Effector memory CD4-positive, alpha-beta T cell (primary cell): ENCODE results near the gene CAMK2A.

Source experiments
- DNase-seq, 3 donors: peaks; one replicate each; pipeline ENCODE4 v3.0.0-alpha.2; 2020
- H3K27ac ChIP-seq: 2 replicates; pipeline ENCODE4 v1.7.0; 2013; ENCODE audit warnings: mild to moderate bottlenecking, low read length, moderate library complexity; ENCODE audit not compliant: insufficient read depth, poor library complexity, severe bottlenecking
- H3K27me3 ChIP-seq: replicated peaks from 2 replicates; pipeline ENCODE4 v1.7.0; 2013; ENCODE audit warnings: mild to moderate bottlenecking, low read length; ENCODE audit not compliant: insufficient read depth, control insufficient read depth, poor library complexity, severe bottlenecking
- H3K36me3 ChIP-seq: 2 replicates; pipeline ENCODE4 v1.7.0; 2013; ENCODE audit warnings: mild to moderate bottlenecking, low read length, moderate library complexity; ENCODE audit not compliant: control insufficient read depth, insufficient read depth
- H3K4me1 ChIP-seq: 2 replicates; pipeline ENCODE4 v1.7.0; 2013; ENCODE audit warnings: low read length, mild to moderate bottlenecking; ENCODE audit not compliant: control insufficient read depth, insufficient read depth, poor library complexity, severe bottlenecking
- H3K4me3 ChIP-seq: 2 replicates; pipeline ENCODE4 v1.7.0; 2013; ENCODE audit warnings: low read length, low read depth, mild to moderate bottlenecking; ENCODE audit not compliant: insufficient read depth, poor library complexity, severe bottlenecking
- H3K9me3 ChIP-seq: 2 replicates; pipeline ENCODE4 v1.7.0; 2013; ENCODE audit warnings: mild to moderate bottlenecking, low read length, moderate library complexity; ENCODE audit not compliant: control insufficient read depth

The CAMK2A gene

DNA sequence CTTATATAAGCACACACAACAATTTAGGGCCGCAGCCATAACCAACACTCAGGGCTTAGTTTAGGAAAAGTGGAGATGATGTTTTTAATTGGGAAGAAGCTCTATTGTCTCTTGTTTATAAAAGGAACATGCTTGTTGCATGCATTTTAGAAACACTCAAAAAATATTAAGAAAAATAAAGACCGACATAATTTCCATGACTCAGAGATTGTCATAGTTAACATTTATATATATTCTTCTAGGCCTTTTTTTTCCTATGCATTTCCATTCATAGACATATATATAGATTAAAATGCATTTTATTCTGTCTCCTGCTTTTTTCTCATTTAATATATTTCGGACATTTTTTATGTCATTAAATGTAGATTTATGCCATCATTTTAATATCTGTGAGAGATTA, 26.7 kb upstream of the CAMK2A start:
- no peaks in the 10 kb centered on the region for H3K36me3 ChIP-seq

DNA sequence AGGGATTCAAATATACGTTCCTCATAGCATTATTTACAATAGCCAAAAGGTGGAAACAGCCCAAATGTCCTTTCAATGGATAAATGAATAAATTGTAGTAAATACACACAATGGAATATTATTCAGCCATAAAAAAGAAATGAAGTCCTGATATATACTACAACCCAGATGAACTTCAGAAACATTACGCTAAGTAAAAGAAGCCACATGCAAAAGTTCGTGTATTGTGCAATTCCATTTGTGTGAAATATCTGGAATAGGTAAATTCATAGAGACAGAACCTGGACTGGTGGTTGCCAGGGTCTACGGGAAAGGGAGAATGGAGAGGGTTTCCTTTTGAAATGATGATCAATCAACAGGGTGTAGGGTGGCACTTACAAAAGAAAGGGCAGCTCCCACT, 25.7 kb upstream of the CAMK2A start:
- Histone ChIP-seq H3K27ac (no peak overlapping the region), H3K27me3 (no peaks in the 10 kb centered on the region), H3K4me1 (no peaks in the 10 kb centered on the region), H3K36me3 (no peaks in the 10 kb centered on the region), H3K9me3 (no peaks in the 10 kb centered on the region), H3K4me3 (no peak overlapping the region)
- no peak for DNase-seq

More for the DNA sequence above, 26.7 kb upstream of the CAMK2A start:
- Histone ChIP-seq H3K27me3 (no peaks in the 10 kb centered on the region), H3K4me3 (no peak overlapping the region), H3K9me3 (no peaks in the 10 kb centered on the region), H3K27ac (no peak overlapping the region), H3K4me1 (no peaks in the 10 kb centered on the region)
- DNase-seq, result no peak

DNA sequence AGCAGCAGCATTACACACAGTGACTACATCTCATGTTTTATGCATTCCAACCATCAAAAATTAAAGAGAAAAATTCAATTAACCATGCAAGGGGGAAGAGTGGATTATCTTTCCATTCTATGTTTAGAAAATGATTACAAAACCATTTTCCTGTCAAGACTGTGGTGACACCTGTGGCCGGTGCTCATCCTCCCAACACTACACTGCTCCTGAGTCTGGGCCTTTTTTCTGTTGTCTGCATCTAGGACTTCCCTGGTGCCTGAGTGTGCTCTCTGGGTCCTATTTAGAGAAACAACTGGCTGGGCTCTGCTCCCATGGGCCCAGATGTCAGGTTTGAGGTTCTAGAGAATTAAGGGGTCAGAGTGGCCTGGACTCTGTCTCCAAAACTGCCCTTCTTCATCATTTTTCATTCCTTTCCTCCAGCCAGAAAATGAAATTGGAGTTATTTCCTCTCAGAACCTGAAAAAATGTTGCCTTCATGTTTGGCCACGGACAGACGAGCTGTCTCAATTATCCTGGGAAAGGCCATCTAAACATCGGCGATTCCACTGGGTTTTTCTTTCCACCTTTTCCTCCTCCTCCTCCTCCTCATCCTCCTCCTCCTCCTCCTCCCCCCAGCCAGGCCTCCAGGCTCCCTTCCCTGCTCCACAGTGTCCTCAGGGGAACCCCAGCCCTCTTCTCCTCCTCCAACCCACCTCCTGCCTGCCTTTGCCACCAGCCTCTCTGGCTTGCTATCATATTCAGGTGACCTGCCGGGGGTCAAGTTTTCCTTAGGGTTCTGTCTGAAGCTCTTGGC, 24.5 kb upstream of the CAMK2A start:
- H3K27me3 ChIP-seq, result no peaks in the 10 kb centered on the region
- no peak overlapping the region for H3K4me3 ChIP-seq
- no peaks in the 10 kb centered on the region for H3K9me3 ChIP-seq
- no peaks in the 10 kb centered on the region for H3K36me3 ChIP-seq
- DNase-seq, result no peak
- no peak overlapping the region for H3K27ac ChIP-seq
- H3K4me1 ChIP-seq, result no peaks in the 10 kb centered on the region

DNA sequence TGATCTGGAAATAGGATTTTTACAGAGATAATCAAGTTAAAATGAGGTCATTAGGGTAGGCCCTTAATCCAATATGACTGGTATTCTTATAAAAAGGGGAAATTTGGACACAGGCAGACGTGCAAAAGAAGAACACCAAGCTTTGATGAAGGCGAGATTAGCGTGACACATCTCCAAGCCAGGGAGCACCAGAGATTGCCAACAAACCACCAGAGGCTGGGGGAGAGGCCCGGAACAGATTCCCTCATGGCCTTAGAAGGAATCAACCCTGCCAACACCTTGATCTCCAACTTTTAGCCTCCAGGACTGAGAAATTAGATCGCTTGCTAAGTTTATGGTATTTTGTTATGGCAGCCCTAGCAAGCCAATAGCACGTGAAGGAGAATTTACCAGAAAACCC, 23.9 kb upstream of the CAMK2A start:
- Histone ChIP-seq H3K36me3 (no peaks in the 10 kb centered on the region), H3K27me3 (no peaks in the 10 kb centered on the region), H3K4me3 (no peak overlapping the region), H3K4me1 (no peaks in the 10 kb centered on the region), H3K27ac (no peak overlapping the region), H3K9me3 (no peaks in the 10 kb centered on the region)
- no peak for DNase-seq

DNA sequence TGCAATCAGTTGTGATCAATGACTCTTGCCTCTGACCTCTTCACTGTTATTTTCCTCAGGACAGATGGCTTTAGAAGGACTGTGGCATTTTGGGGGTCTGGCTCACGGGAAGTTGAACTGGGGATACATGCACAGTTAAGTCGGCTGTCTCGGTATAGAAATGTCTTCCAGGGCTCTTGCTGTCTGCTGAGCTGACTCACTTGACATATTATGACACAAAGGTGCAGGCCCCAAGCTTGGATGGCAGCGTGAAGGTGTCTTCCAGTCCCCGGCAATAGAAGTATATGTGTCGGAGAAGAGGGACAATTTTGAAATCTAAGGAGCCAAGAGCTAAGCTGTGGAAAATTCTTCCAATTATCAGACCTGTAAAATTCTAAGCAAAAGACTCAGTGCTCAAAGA, 22.9 kb upstream of the CAMK2A start:
- H3K36me3 ChIP-seq, result no peaks in the 10 kb centered on the region
- no peaks in the 10 kb centered on the region for H3K4me1 ChIP-seq
- H3K27ac ChIP-seq, result no peak overlapping the region
- H3K9me3 ChIP-seq, result no peaks in the 10 kb centered on the region
- no peak overlapping the region for H3K4me3 ChIP-seq
- DNase-seq, result no peak
- H3K27me3 ChIP-seq, result no peaks in the 10 kb centered on the region

DNA sequence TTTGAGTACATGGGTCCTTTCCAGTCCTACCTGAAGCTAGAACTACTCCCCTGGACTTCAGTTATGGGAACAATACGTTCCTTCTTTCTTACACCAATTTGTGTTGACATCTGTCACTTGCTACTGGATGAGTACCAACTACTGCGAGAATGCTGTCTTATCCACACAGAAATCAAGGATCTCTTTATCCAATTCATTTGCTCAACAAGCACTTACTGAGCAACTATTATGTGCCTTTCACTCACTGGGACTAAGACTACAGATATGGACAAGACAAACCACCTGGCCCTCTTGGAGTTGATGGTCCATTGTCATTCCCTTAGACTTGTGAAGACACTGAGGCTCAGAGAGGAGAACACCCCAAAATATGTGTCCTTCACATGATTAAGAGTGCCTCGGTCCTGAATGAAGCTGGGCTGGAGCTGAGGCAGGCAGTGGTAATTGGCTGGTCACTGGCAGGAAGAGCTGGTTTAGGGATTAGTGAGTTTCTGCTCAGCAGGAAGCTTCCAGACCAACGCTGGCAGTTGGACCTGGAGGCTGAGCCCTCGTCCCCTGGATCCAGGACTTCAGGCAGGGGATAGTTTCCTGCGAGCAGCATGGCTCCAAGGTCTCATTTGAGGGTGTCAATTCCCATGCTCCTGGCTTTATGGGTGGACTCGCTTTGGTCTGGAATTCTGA, 21.6 kb upstream of the CAMK2A start:
- Histone ChIP-seq H3K27me3 (no peaks in the 10 kb centered on the region), H3K4me1 (no peaks in the 10 kb centered on the region)

DNA sequence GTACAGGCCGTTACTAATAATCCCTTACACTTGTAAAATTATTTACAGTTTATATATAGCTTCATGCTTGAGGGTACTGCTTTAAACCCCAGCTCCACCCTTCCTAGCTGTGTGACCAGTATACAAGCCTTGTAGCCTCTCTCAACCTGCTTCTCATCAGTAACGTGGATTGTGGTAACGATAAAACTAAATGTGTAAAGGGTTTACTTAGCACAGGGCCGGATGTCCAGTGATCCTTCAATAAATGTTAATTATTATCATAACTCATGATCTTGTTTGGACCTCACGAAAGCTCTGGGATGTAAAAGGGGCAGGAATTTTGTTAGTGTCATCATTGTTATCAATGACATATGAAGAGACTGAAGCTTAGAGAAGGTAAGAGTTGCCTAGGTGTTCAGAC, 20.7 kb upstream of the CAMK2A start:
- no peaks in the 10 kb centered on the region for H3K4me1 ChIP-seq
- H3K4me3 ChIP-seq, result no peak overlapping the region
- H3K36me3 ChIP-seq, result no peaks in the 10 kb centered on the region
- DNase-seq, result no peak
- no peaks in the 10 kb centered on the region for H3K9me3 ChIP-seq
- no peaks in the 10 kb centered on the region for H3K27me3 ChIP-seq
- H3K27ac ChIP-seq, result no peak overlapping the region

More for the DNA sequence above, 21.6 kb upstream of the CAMK2A start:
- Histone ChIP-seq H3K36me3 (no peaks in the 10 kb centered on the region), H3K27ac (no peak overlapping the region), H3K9me3 (no peaks in the 10 kb centered on the region), H3K4me3 (no peak overlapping the region)
- no peak for DNase-seq

DNA sequence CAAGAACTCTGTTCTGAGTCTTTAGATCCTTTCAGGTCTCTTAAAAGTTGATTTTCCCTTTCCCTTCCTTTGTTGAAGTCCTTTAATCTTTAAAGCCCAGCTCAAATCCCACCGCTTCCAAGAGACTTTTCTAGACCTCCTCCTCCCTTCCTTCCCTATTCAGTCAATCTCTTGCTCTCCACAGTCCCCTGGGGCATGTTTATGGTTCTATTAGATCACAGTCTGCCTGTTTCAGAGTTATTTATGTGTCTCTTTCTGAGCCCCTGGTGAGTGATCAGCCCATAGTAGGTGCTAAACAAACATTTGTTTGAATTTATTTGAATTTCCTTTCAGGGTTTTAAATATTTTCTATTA, 20.3 kb upstream of the CAMK2A start:
- DNase-seq, result no peak
- Histone ChIP-seq H3K27me3 (no peaks in the 10 kb centered on the region), H3K4me3 (no peak overlapping the region), H3K36me3 (no peaks in the 10 kb centered on the region), H3K27ac (no peak overlapping the region), H3K4me1 (no peaks in the 10 kb centered on the region), H3K9me3 (no peaks in the 10 kb centered on the region)

DNA sequence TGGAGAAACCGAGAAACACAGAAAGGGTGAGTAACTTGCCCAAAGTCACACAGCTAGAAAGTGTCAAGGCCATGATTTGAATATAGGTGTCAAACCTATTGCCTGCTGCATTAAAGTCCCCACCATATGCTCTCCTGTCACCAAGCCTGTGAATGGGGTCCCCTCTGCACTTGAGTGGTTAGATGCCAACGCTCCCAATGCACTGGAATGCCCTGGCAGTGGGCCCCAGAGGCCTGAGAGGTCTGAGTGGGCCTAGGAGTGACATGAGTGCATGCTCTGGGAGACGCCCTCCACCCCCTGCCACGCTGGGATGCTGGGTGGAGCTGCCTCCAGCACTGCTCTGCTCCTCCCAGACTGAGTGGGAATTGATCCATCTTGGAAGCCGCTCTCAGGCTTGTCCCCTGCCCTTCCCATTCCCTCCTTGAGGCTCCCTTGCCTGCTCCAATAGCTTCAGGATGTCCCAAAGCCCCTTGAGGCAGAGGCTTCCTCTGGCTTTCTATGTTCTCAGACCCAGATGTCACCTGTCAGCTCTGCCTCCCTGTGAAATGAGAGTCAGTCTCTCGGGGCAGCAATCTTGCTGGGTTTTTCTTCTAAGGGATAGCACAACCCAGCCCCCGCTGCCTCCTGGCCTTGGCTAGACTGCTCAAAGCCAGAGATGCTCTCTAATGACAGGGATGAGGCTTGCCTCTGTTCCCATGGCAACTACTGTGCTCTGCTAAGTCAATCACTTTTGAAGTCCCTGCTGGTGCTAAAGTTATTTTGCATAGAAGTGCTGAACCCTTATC, 19.7 kb upstream of the CAMK2A start:
- Histone ChIP-seq H3K36me3 (no peaks in the 10 kb centered on the region), H3K4me3 (no peak overlapping the region), H3K4me1 (no peaks in the 10 kb centered on the region), H3K27ac (no peak overlapping the region), H3K27me3 (no peaks in the 10 kb centered on the region), H3K9me3 (no peaks in the 10 kb centered on the region)
- DNase-seq, result no peak
